KMS-11 (cell line): ENCODE data around the gene FAXC.
"Not testable (repeated sequence)": the region's sequence is repeated elsewhere in the genome, so short reads cannot be mapped to it uniquely, and the experiment has no call there.

Experiments
- H2AFZ ChIP-seq: fragments of 200-600 bp; sonication (generic); 2 replicates; pipeline ENCODE4 v1.6.1; 2016; ENCODE audit warnings: antibody characterized with exemption, mixed run types, low read depth
- H3K27ac ChIP-seq: fragments of 200-600 bp; sonication (generic); 2 replicates; pipeline ENCODE4 v1.6.1; 2016; ENCODE audit warnings: mild to moderate bottlenecking, mixed run types
- H3K27me3 ChIP-seq: fragments of 200-600 bp; sonication (generic); 2 replicates; pipeline ENCODE4 v1.6.1; 2017; ENCODE audit warnings: mild to moderate bottlenecking, low read depth, mixed run types, moderate library complexity; ENCODE audit not compliant: insufficient read depth
- H3K36me3 ChIP-seq: fragments of 200-600 bp; sonication (generic); 2 replicates; pipeline ENCODE4 v1.6.1; 2017; ENCODE audit warnings: mild to moderate bottlenecking, mixed run types; ENCODE audit not compliant: insufficient read depth
- H3K4me1 ChIP-seq: fragments of 200-600 bp; sonication (generic); 2 replicates; pipeline ENCODE4 v1.6.1; 2016; ENCODE audit warnings: mild to moderate bottlenecking, low read depth, mixed run types; ENCODE audit not compliant: poor library complexity, severe bottlenecking
- H3K4me2 ChIP-seq: fragments of 200-600 bp; sonication (generic); 2 replicates; pipeline ENCODE4 v1.7.0; 2016; ENCODE audit warnings: mild to moderate bottlenecking, mixed run types
- H3K4me3 ChIP-seq: fragments of 200-600 bp; sonication (generic); IDR thresholded peaks from 2 replicates; pipeline ENCODE4 v1.6.1; 2017; ENCODE audit warnings: low read depth, low read length, mixed read lengths; ENCODE audit not compliant: insufficient read depth
- H3K79me2 ChIP-seq: fragments of 200-600 bp; sonication (generic); 2 replicates; pipeline ENCODE4 v1.6.1; 2016; ENCODE audit warnings: low read depth, mixed run types; ENCODE audit not compliant: insufficient read depth
- H3K9ac ChIP-seq: fragments of 200-600 bp; sonication (generic); 2 replicates; pipeline ENCODE4 v1.6.1; 2016; ENCODE audit warnings: mild to moderate bottlenecking, mixed run types
- H4K20me1 ChIP-seq: fragments of 200-600 bp; sonication (generic); 2 replicates; pipeline ENCODE4 v1.6.1; 2016; ENCODE audit warnings: mild to moderate bottlenecking, mixed run types; ENCODE audit not compliant: insufficient read depth
- TF ChIP-seq, protein P1 (sequence below): fragments of 200-600 bp; sonication (generic); conservative IDR thresholded peaks from 2 replicates; pipeline ENCODE4 v1.6.1; 2017; ENCODE audit warnings: low read depth, mild to moderate bottlenecking, antibody characterized with exemption, low read length, moderate library complexity, mixed read lengths

The FAXC gene

DNA sequence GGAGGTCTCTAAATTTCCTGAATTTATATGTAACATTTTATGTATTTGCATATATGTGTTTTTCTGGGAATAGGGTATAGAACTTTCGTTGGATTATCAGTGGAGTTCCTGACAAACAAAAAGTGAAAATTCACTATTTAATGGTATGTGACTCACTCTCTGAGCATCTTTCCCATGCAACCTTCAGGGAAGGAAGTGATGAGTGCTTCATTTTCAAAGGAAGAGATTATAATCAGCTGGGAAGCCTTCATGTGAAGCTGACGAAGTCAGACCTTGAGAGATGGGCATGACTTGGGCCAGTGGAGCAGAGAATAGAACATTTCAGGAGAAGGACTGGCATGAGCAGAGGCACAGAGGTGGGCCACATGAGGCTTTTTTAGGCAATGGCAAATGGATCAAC, 72.7 kb downstream of the FAXC start:
- no peak overlapping the region for H2AFZ ChIP-seq

GRCh38 chr6:99270826-99271225, 78.6 kb downstream of the FAXC start:
- H3K9ac ChIP-seq, result no peak overlapping the region
- no peak overlapping the region for H3K27ac ChIP-seq
- no peaks in the 10 kb centered on the region for H3K27me3 ChIP-seq
- no peaks in the 10 kb centered on the region for H4K20me1 ChIP-seq
- H3K4me2 ChIP-seq, result no peak overlapping the region
- H3K79me2 ChIP-seq, result no peaks in the 10 kb centered on the region
- TF ChIP-seq, protein P1, sequence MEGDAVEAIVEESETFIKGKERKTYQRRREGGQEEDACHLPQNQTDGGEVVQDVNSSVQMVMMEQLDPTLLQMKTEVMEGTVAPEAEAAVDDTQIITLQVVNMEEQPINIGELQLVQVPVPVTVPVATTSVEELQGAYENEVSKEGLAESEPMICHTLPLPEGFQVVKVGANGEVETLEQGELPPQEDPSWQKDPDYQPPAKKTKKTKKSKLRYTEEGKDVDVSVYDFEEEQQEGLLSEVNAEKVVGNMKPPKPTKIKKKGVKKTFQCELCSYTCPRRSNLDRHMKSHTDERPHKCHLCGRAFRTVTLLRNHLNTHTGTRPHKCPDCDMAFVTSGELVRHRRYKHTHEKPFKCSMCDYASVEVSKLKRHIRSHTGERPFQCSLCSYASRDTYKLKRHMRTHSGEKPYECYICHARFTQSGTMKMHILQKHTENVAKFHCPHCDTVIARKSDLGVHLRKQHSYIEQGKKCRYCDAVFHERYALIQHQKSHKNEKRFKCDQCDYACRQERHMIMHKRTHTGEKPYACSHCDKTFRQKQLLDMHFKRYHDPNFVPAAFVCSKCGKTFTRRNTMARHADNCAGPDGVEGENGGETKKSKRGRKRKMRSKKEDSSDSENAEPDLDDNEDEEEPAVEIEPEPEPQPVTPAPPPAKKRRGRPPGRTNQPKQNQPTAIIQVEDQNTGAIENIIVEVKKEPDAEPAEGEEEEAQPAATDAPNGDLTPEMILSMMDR, result no peak
- H3K4me1 ChIP-seq, result peaks cover 3% of the 10 kb centered on the region
- no peaks in the 10 kb centered on the region for H3K36me3 ChIP-seq
- no peak overlapping the region for H3K4me3 ChIP-seq
- no peak overlapping the region for H2AFZ ChIP-seq

More for the DNA sequence above, 72.7 kb downstream of the FAXC start:
- Histone ChIP-seq H3K4me3 (no peak overlapping the region), H3K36me3 (no peaks in the 10 kb centered on the region), H3K4me2 (no peak overlapping the region), H3K9ac (no peak overlapping the region), H3K27me3 (no peaks in the 10 kb centered on the region), H3K79me2 (no peaks in the 10 kb centered on the region), H3K4me1 (no peaks in the 10 kb centered on the region), H4K20me1 (no peaks in the 10 kb centered on the region), H3K27ac (no peak overlapping the region)
- TF ChIP-seq, protein P1, result no peak

DNA sequence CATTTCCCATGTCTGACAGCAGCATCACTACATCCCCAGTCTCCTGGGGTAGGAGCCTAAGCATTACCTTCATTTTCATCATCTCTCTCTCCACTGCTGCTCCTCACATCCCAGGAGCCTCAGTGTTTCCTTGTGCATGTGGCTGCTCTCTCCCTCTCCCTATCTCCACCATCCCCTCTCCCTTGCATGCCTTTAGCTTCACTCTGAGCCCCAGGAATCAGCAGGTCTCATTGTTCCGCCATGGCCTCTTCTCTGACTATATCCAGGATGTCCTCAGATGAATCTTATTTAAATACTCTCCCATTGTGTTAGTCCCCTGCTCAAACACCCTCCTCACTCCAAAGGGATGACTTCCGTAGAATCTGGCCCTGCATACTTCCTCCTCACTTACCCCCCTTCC, 79.4 kb downstream of the FAXC start:
- TF ChIP-seq, protein P1, result no peak

GRCh38 chr6:99269207-99269606, 80.3 kb downstream of the FAXC start:
- no peak overlapping the region for H3K4me2 ChIP-seq
- TF ChIP-seq, protein P1, result no peak
- no peaks in the 10 kb centered on the region for H4K20me1 ChIP-seq
- no peak overlapping the region for H3K4me3 ChIP-seq
- no peaks in the 10 kb centered on the region for H3K36me3 ChIP-seq
- no peaks in the 10 kb centered on the region for H3K79me2 ChIP-seq
- no peak overlapping the region for H3K27ac ChIP-seq
- peaks cover 3% of the 10 kb centered on the region for H3K4me1 ChIP-seq
- no peak overlapping the region for H3K9ac ChIP-seq
- no peak overlapping the region for H2AFZ ChIP-seq
- no peaks in the 10 kb centered on the region for H3K27me3 ChIP-seq

More for the DNA sequence above, 79.4 kb downstream of the FAXC start:
- H2AFZ ChIP-seq, result no peak overlapping the region
- no peaks in the 10 kb centered on the region for H3K36me3 ChIP-seq
- no peak overlapping the region for H3K27ac ChIP-seq
- no peaks in the 10 kb centered on the region for H3K79me2 ChIP-seq
- H3K4me2 ChIP-seq, result no peak overlapping the region
- H4K20me1 ChIP-seq, result no peaks in the 10 kb centered on the region
- no peak overlapping the region for H3K4me3 ChIP-seq
- no peak overlapping the region for H3K9ac ChIP-seq
- no peaks in the 10 kb centered on the region for H3K27me3 ChIP-seq
- H3K4me1 ChIP-seq, result peaks cover 3% of the 10 kb centered on the region

DNA sequence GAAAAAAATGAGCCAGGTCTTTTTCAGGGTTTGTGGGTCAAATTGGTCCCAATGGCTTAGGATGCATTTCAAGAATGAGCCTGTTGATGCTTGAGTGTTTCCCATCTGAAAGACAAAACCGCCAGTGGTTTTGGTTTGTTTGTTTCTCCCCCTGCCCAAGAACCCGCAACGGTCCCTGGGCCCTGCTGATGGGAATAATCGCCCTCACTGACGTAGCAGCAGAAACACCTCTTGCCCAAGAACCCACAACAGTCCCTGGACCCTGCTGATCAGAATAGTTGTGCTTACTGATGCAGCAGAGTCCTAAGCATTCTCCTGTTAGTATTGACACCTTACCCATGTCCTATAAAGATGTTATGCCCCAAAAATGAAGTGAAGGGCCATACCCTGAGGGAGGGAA, 82.5 kb downstream of the FAXC start:
- H3K4me1 ChIP-seq, H4K20me1 ChIP-seq, H3K9ac ChIP-seq, H3K36me3 ChIP-seq, H3K4me2 ChIP-seq, H3K79me2 ChIP-seq, H2AFZ ChIP-seq, H3K27ac ChIP-seq, H3K4me3 ChIP-seq, H3K27me3 ChIP-seq: not testable (repeated sequence)

DNA sequence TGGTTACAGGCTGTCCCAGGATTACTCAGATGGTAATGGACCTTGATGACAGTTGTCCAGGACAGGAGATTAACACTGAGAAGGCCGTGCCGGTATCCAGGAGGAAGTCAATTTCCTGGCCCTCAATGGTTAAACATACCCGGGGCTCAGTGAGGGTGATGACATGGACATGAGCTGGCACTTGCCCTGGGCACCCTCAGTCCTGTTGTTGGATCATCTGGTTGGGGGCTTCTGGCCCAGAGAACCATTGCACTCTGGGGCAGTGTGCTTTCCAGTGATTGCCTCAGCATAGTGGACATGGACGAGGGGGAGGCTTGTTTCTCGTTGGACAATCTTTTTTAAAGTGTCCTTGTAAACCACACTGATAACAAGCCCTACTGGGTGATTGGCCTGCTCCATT, 84.0 kb downstream of the FAXC start:
- not testable (repeated sequence) for H3K79me2 ChIP-seq, H3K36me3 ChIP-seq, H3K4me1 ChIP-seq, H3K27me3 ChIP-seq, H4K20me1 ChIP-seq, H3K4me2 ChIP-seq, H3K4me3 ChIP-seq, H3K9ac ChIP-seq, H3K27ac ChIP-seq, H2AFZ ChIP-seq
